ENCODE measurements around the gene NPFF.

- TF ChIP-seq POLR2A (IDR thresholded peaks at IDR 0.05) (no peak), POLR2AphosphoS5 (IDR thresholded peaks at IDR 0.05) (no peak)
Observed at GRCh38 chr12:53466640-53467039, 40.6 kb downstream of the NPFF start.

Measured in upper lobe of left lung (tissue), 4 donors.